Bronchial epithelial cell (primary cell): ENCODE results near the gene ELAVL3. TPM values are rescaled to one million over a fixed set of nuclear protein-coding genes. Genes with fewer than 3 reads are reported as not detected.

ENCODE experiments used
- DNase-seq: peaks from one replicate; pipeline ENCODE4 v3.0.0-alpha.2; 2010; ENCODE audit warnings: low read depth
- FAIRE-seq: peaks from 2 replicates; lab custom pipeline; 2011; peaks lifted over from hg19 to GRCh38; lab: Jason Lieb, UNC
- H3K27me3 ChIP-seq: 2 replicates; pipeline ENCODE4 v1.5.1; 2011; ENCODE audit warnings: low read length; ENCODE audit not compliant: control insufficient read depth, insufficient read depth
- H3K36me3 ChIP-seq: 2 replicates; pipeline ENCODE4 v1.5.1; 2011; ENCODE audit warnings: low read length; ENCODE audit not compliant: control insufficient read depth, insufficient read depth
- H3K4me3 ChIP-seq: 2 replicates; pipeline ENCODE4 v1.5.1; 2011; ENCODE audit warnings: mild to moderate bottlenecking, low read depth, low read length, control low read depth
- CTCF ChIP-seq: IDR thresholded peaks from 2 replicates; pipeline ENCODE4 v1.5.1; 2011; ENCODE audit warnings: mild to moderate bottlenecking, moderate library complexity, low read length, control low read depth, inconsistent platforms; ENCODE audit not compliant: insufficient read depth, severe bottlenecking
- total RNA-seq: library from RNA; depleted of rRNA; stranded (reverse); fragments of >200 nt; gene quantifications from 2 replicates; pipeline ENCODE4 v1.2.1, GENCODE V29; 2014

ELAVL3 gene
- total RNA-seq, 1 donor from 2014 or later, result not detected

DNA sequence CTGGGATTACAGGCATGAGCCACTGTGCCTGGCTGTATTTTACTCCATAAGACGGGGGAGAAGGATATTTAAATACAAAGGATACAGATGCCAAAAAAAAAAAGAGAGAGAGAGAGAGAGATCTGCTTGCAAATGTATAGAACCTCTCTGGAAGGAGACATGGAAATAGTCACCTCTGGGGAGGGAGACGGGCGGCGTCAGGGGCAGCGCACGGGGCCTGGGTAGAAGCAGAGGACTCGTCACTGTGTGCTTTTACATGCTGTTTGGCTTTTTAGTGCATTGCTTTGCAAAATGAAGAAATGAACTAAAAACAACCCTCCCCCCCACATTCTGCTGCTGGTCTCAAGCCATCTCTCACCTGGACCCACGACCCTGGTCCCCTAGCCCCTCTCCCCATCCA, 29.6 kb upstream of the ELAVL3 start:
- no peak for DNase-seq
- H3K4me3 ChIP-seq, result no peak overlapping the region
- no peak for TF ChIP-seq CTCF
- FAIRE-seq, result no peak
- no peaks in the 10 kb centered on the region for H3K36me3 ChIP-seq
- no peaks in the 10 kb centered on the region for H3K27me3 ChIP-seq

GRCh38 chr19:11507370-11508078, 26.7 kb upstream of the ELAVL3 start:
- no peak for TF ChIP-seq CTCF
- FAIRE-seq, result no peak
- DNase-seq, result no peak

GRCh38 chr19:11506967-11507366, 26.1 kb upstream of the ELAVL3 start:
- no peak for TF ChIP-seq CTCF
- DNase-seq (no peak), FAIRE-seq (no peak)
- Histone ChIP-seq H3K4me3 (no peak overlapping the region), H3K27me3 (no peaks in the 10 kb centered on the region), H3K36me3 (no peaks in the 10 kb centered on the region)

More at GRCh38 chr19:11507370-11508078, 26.7 kb upstream of the ELAVL3 start:
- H3K36me3 ChIP-seq, result no peaks in the 10 kb centered on the region
- no peaks in the 10 kb centered on the region for H3K27me3 ChIP-seq
- no peak overlapping the region for H3K4me3 ChIP-seq

GRCh38 chr19:11506101-11506555, 25.3 kb upstream of the ELAVL3 start:
- Histone ChIP-seq H3K27me3 (no peaks in the 10 kb centered on the region), H3K4me3 (peak overlapping the region; percentile 71), H3K36me3 (no peaks in the 10 kb centered on the region)
- DNase-seq (no peak), FAIRE-seq (no peak)
- TF ChIP-seq CTCF, result no peak

- FAIRE-seq (no peak), DNase-seq (peak; percentile 75)
These were observed 24.8 kb upstream of the ELAVL3 start, which contains the start of gene ZNF653 for GRCh38 chr19:11505504-11506100. Gene ZNF653 (minus strand): TSS chr19:11505839. CDS start chr19:11505786, 53 bp downstream.

More at GRCh38 chr19:11505504-11506100, 24.8 kb upstream of the ELAVL3 start, which contains the start of gene ZNF653:
- Histone ChIP-seq H3K4me3 (peak within 1 kb of the TSS; percentile 71), H3K27me3 (no peaks in the 10 kb centered on the region), H3K36me3 (no peaks in the 10 kb centered on the region)
- no peak for TF ChIP-seq CTCF
